GM12878 (cell line): ENCODE measurements around the gene GDE1. TPM values are rescaled to one million over a fixed set of nuclear protein-coding genes. Genes with fewer than 3 reads are reported as not detected.

Experiments
- ATAC-seq: fragments of 200-7000 bp; cut with Tn5 transposase; 3 replicates; pipeline ENCODE4 v1.9.1; 2020; ENCODE audit warnings: mild to moderate bottlenecking, moderate library complexity
- BruUV-seq: library from RNA; stranded (reverse); fragments of 400-500 nt; replicated peaks from 2 replicates; lab custom pipeline; 2021; lab: Mats Ljungman, UMichigan
- CTCF ChIA-PET: fragments of 300-600 bp; sonication (Branson Sonifier 250); formaldehyde crosslinking; extraction: SDS; loops from one replicate; lab custom pipeline; 2021; ENCODE audit warnings: inconsistent platforms; lab: Yijun Ruan, JAX
- POLR2A ChIA-PET: fragments of 350-600 bp; formaldehyde crosslinking; extraction: SDS; loops from one replicate; lab custom pipeline; 2021; ENCODE audit warnings: inconsistent platforms; lab: Charles Lee
- RAD21 ChIA-PET: fragments of 300-600 bp; sonication (Branson Sonifier 250); formaldehyde crosslinking; loops from one replicate; lab custom pipeline; 2023; ENCODE audit warnings: antibody characterized with exemption; ENCODE audit not compliant: unreplicated experiment; lab: Charles Lee
- SMC1A ChIA-PET: fragments of 300-600 bp; sonication (Branson Sonifier 250); formaldehyde crosslinking; loops from one replicate; lab custom pipeline; 2023; ENCODE audit not compliant: unreplicated experiment, uncharacterized antibody; lab: Charles Lee
- DNase-seq: peaks from one replicate; pipeline ENCODE4 v3.0.0-alpha.2; 2011; ENCODE audit warnings: low read depth, low spot score
- FAIRE-seq: peaks from 3 replicates; lab custom pipeline; 2011; peaks lifted over from hg19 to GRCh38; lab: Jason Lieb, UNC
- H2AFZ ChIP-seq: 2 replicates; pipeline ENCODE4 v1.6.0; 2011; ENCODE audit warnings: low read depth, low read length, control low read depth; ENCODE audit not compliant: control insufficient read depth
- H3K27ac ChIP-seq: 2 replicates; pipeline ENCODE4 v1.5.1; 2011; ENCODE audit warnings: control low read depth; ENCODE audit not compliant: control insufficient read depth, insufficient read depth
- H3K27me3 ChIP-seq, 2 experiments: replicated peaks in 1 of 2; 2 replicates each; pipeline versions ENCODE4 v1.6.0 to v1.6.1; 2011; ENCODE audit warnings: low read length in 1 of 2; ENCODE audit not compliant: control insufficient read depth in 2 of 2, insufficient read depth in 2 of 2
- H3K36me3 ChIP-seq, 2 experiments: 2 replicates each; pipeline ENCODE4 v1.5.1; 2011; ENCODE audit warnings: low read length in 1 of 2; ENCODE audit not compliant: control insufficient read depth in 2 of 2, insufficient read depth in 2 of 2
- H3K4me1 ChIP-seq: 2 replicates; pipeline ENCODE4 v1.6.1; 2011; ENCODE audit warnings: mild to moderate bottlenecking, low read length, moderate library complexity, mixed read lengths; ENCODE audit not compliant: control insufficient read depth, insufficient read depth
- H3K4me2 ChIP-seq: 2 replicates; pipeline ENCODE4 v1.6.0; 2011; ENCODE audit warnings: control low read depth; ENCODE audit not compliant: control insufficient read depth, insufficient read depth
- H3K4me3 ChIP-seq: fragments of 200-600 bp; sonication (generic); 2 replicates; pipeline ENCODE4 v1.5.1; 2016
- H3K79me2 ChIP-seq: 2 replicates; pipeline ENCODE4 v1.6.0; 2011; ENCODE audit warnings: low read length; ENCODE audit not compliant: control insufficient read depth, insufficient read depth
- H3K9ac ChIP-seq: 2 replicates; pipeline ENCODE4 v1.8.0; 2011; ENCODE audit warnings: low read length, control low read depth, mixed read lengths; ENCODE audit not compliant: control insufficient read depth, insufficient read depth
- H3K9me3 ChIP-seq: replicated peaks from 3 replicates; pipeline ENCODE4 v1.5.1; 2011; ENCODE audit warnings: mild to moderate bottlenecking, low read length; ENCODE audit not compliant: control insufficient read depth, insufficient read depth
- H4K20me1 ChIP-seq: 2 replicates; pipeline ENCODE4 v1.6.0; 2011; ENCODE audit not compliant: control insufficient read depth, insufficient read depth
- CBX5 ChIP-seq: sonication (generic); IDR thresholded peaks from 2 replicates; pipeline ENCODE4 v1.6.1; 2016; ENCODE audit warnings: low read depth, moderate library complexity, mild to moderate bottlenecking, inconsistent platforms
- NFYB ChIP-seq: IDR thresholded peaks from 2 replicates; pipeline ENCODE4 v1.6.1; 2011; ENCODE audit warnings: low read depth, mild to moderate bottlenecking, low read length, improper control_type of control experiment, moderate library complexity; ENCODE audit not compliant: insufficient read depth
- WGBS: methylation state at CpG from one replicate; pipeline ENCODE4 v1.1.6; 2016; ENCODE audit warnings: low lambda C conversion rate; ENCODE audit not compliant: insufficient replicate concordance, insufficient coverage; ENCODE audit errors: missing lambda C conversion rate; 5-methylcytosine and 5-hydroxymethylcytosine counted together
- in situ Hi-C: fragments of 300-500 bp; cut with MboI; formaldehyde crosslinking; loops from 9 replicates; pipeline ENCODE4 v1.14.3; 2018; ENCODE audit warnings: mixed read lengths
- intact Hi-C: fragments of 100-400 bp; cut with micrococcal nuclease; formaldehyde crosslinking; loops from one replicate; pipeline ENCODE4 v1.14.2; 2022; ENCODE audit not compliant: unreplicated experiment
- polyA plus RNA-seq, 11 experiments: library from polyadenylated mRNA; depleted of rRNA in 4 of 11; unstranded in 6 of 11; stranded (reverse) in 5 of 11; fragments of >200 nt; fragmentation: Nextera tagmentation in 4 of 11; fragmentation: Illumina TruSeq in 1 of 11; extraction: Ambion mirVana in 4 of 11; extraction: Trizol in 1 of 11; gene quantifications; 1 replicate in 1 of 11; 2 replicates in 10 of 11; pipeline versions ENCODE4 v1.2.1 to v1.2.3, GENCODE V29; 2011 to 2016; ENCODE audit warnings: inconsistent platforms in 2 of 11, missing spikeins in 2 of 11, low read depth in 1 of 11
- total RNA-seq, 4 experiments: library from RNA; depleted of rRNA in 3 of 4; stranded (reverse); fragments of >200 nt in 3 of 4; fragmentation: Illumina TruSeq in 1 of 4; extraction: Trizol in 1 of 4; gene quantifications; 2 replicates each; pipeline versions ENCODE4 v1.2.1 to v1.2.3, GENCODE V29; 2013 to 2021

The GDE1 gene
- total and polyA plus RNA-seq, 10 of the 15 experiments (the other 5 are each of a cell fraction or from before 2014, with no cell fraction given): 14.8 to 31.8 (median 21.0) TPM

- no peak for DNase-seq
- in situ Hi-C loops (no loop called here), intact Hi-C loops (no loop called here)
- Histone ChIP-seq H4K20me1 (no peaks in the 10 kb centered on the region), H3K4me2 (no peak overlapping the region), H3K4me1 (no peaks in the 10 kb centered on the region), H3K27ac (no peak overlapping the region), H3K4me3 (no peak overlapping the region), H3K9me3 (no peaks in the 10 kb centered on the region), H3K79me2 (no peaks in the 10 kb centered on the region), H3K27me3 (no peaks in the 10 kb centered on the region), H3K36me3 (no peaks in the 10 kb centered on the region), H3K9ac (no peak overlapping the region), H2AFZ (no peak overlapping the region)
- RAD21 ChIA-PET: no interaction called here
- POLR2A ChIA-PET: no interaction called here
- no TSS peak for BruUV-seq
- SMC1A ChIA-PET: no interaction called here
- FAIRE-seq: no peak
- CTCF ChIA-PET: no interaction called here
- TF ChIP-seq CBX5 (no peak), NFYB (0 out of 2 replicates have a peak, but pooled peaks have one; percentile 23)
- 74% methylated on average over 9 of the region's 9 CpGs for WGBS
- ATAC-seq: no peak
These were observed 63.0 kb downstream of the GDE1 start for GRCh38 chr16:19458722-19459379.

Other genes with a start within 250 kb of the GDE1 start
- not detected in 2 replicates for gene CLEC19A, start 236.4 kb downstream of the GDE1 start, total RNA-seq (2014; rRNA removed)
- not detected in 2 replicates for gene CLEC19A, start 236.4 kb downstream of the GDE1 start, total RNA-seq (2014; rRNA removed; fragmentation: Illumina TruSeq; extraction: Trizol)
- not detected in 2 replicates for gene CLEC19A, start 236.4 kb downstream of the GDE1 start, total RNA-seq (2021)
- gene CLEC19A, start 236.4 kb downstream of the GDE1 start, polyA plus RNA-seq (2011; rRNA removed): not detected in 2 replicates
- gene CLEC19A, start 236.4 kb downstream of the GDE1 start, polyA plus RNA-seq (2014; fragmentation: Illumina TruSeq; extraction: Trizol): 0.03 TPM in 1 of 2 replicates, not detected in the other
- not detected for gene CLEC19A, start 236.4 kb downstream of the GDE1 start, polyA plus RNA-seq (2014; fragmentation: Nextera tagmentation; extraction: Ambion mirVana)
- 0.03 TPM in 1 of 2 replicates, not detected in the other for gene CLEC19A, start 236.4 kb downstream of the GDE1 start, polyA plus RNA-seq (2014; rRNA removed)
- gene CLEC19A, start 236.4 kb downstream of the GDE1 start, polyA plus RNA-seq (2016; fragmentation: Nextera tagmentation; extraction: Ambion mirVana): not detected
- gene TMC5, start 104.2 kb downstream of the GDE1 start, total RNA-seq (2014; rRNA removed): 0.27 TPM in 1 of 2 replicates, not detected in the other
- gene TMC5, start 104.2 kb downstream of the GDE1 start, total RNA-seq (2014; rRNA removed; fragmentation: Illumina TruSeq; extraction: Trizol): not detected in 2 replicates
- 0.19 TPM in 1 of 2 replicates, not detected in the other for gene TMC5, start 104.2 kb downstream of the GDE1 start, total RNA-seq (2021)
- gene TMC5, start 104.2 kb downstream of the GDE1 start, polyA plus RNA-seq (2011; rRNA removed): 0.01 TPM in 1 of 2 replicates, not detected in the other
- 0.04 TPM in 1 of 2 replicates, not detected in the other for gene TMC5, start 104.2 kb downstream of the GDE1 start, polyA plus RNA-seq (2014; fragmentation: Illumina TruSeq; extraction: Trizol)
- under 1 TPM; 0.07 to 0.08 TPM for gene TMC5, start 104.2 kb downstream of the GDE1 start, polyA plus RNA-seq (2014; fragmentation: Nextera tagmentation; extraction: Ambion mirVana)
- not detected in 2 replicates for gene TMC5, start 104.2 kb downstream of the GDE1 start, polyA plus RNA-seq (2014; rRNA removed)
- gene TMC5, start 104.2 kb downstream of the GDE1 start, polyA plus RNA-seq (2016; fragmentation: Nextera tagmentation; extraction: Ambion mirVana): under 1 TPM in 1 of 2 experiments, not detected in 1; 0.10 TPM
- 24.3 and 26.8 TPM in 2 replicates for gene CCP110, start 1.8 kb upstream of the GDE1 start, total RNA-seq (2014; rRNA removed)
- 28.2 and 29.3 TPM in 2 replicates for gene CCP110, start 1.8 kb upstream of the GDE1 start, total RNA-seq (2014; rRNA removed; fragmentation: Illumina TruSeq; extraction: Trizol)
- 18.7 and 25.1 TPM in 2 replicates for gene CCP110, start 1.8 kb upstream of the GDE1 start, total RNA-seq (2021)
- gene CCP110, start 1.8 kb upstream of the GDE1 start, polyA plus RNA-seq (2011; rRNA removed): 34.7 and 50.9 TPM in 2 replicates
- 32.8 and 37.3 TPM in 2 replicates for gene CCP110, start 1.8 kb upstream of the GDE1 start, polyA plus RNA-seq (2014; fragmentation: Illumina TruSeq; extraction: Trizol)
- 1 to 10 TPM; 6.4 to 7.9 TPM for gene CCP110, start 1.8 kb upstream of the GDE1 start, polyA plus RNA-seq (2014; fragmentation: Nextera tagmentation; extraction: Ambion mirVana)
- 18.6 and 19.6 TPM in 2 replicates for gene CCP110, start 1.8 kb upstream of the GDE1 start, polyA plus RNA-seq (2014; rRNA removed)
- 10 to 100 TPM; 35.0 to 38.1 TPM for gene CCP110, start 1.8 kb upstream of the GDE1 start, polyA plus RNA-seq (2016; fragmentation: Nextera tagmentation; extraction: Ambion mirVana)
- gene VPS35L, start 33.6 kb upstream of the GDE1 start, total RNA-seq (2014; rRNA removed): 22.1 and 22.5 TPM in 2 replicates
- gene VPS35L, start 33.6 kb upstream of the GDE1 start, total RNA-seq (2014; rRNA removed; fragmentation: Illumina TruSeq; extraction: Trizol): 27.3 and 27.8 TPM in 2 replicates
- 35.7 and 42.3 TPM in 2 replicates for gene VPS35L, start 33.6 kb upstream of the GDE1 start, total RNA-seq (2021)
- 14.9 TPM in 2 replicates for gene VPS35L, start 33.6 kb upstream of the GDE1 start, polyA plus RNA-seq (2011; rRNA removed)
- gene VPS35L, start 33.6 kb upstream of the GDE1 start, polyA plus RNA-seq (2014; fragmentation: Illumina TruSeq; extraction: Trizol): 34.3 and 34.4 TPM in 2 replicates
- gene VPS35L, start 33.6 kb upstream of the GDE1 start, polyA plus RNA-seq (2014; fragmentation: Nextera tagmentation; extraction: Ambion mirVana): 10 to 100 TPM; 15.2 to 20.2 TPM
- 23.6 and 24.8 TPM in 2 replicates for gene VPS35L, start 33.6 kb upstream of the GDE1 start, polyA plus RNA-seq (2014; rRNA removed)
- 10 to 100 TPM; 43.6 to 44.1 TPM for gene VPS35L, start 33.6 kb upstream of the GDE1 start, polyA plus RNA-seq (2016; fragmentation: Nextera tagmentation; extraction: Ambion mirVana)
- 13.8 and 16.8 TPM in 2 replicates for gene KNOP1, start 196.1 kb upstream of the GDE1 start, total RNA-seq (2014; rRNA removed)
- gene KNOP1, start 196.1 kb upstream of the GDE1 start, total RNA-seq (2014; rRNA removed; fragmentation: Illumina TruSeq; extraction: Trizol): 32.1 and 36.0 TPM in 2 replicates
- 27.0 and 29.7 TPM in 2 replicates for gene KNOP1, start 196.1 kb upstream of the GDE1 start, total RNA-seq (2021)
- 19.8 and 28.3 TPM in 2 replicates for gene KNOP1, start 196.1 kb upstream of the GDE1 start, polyA plus RNA-seq (2011; rRNA removed)
- 47.2 and 50.3 TPM in 2 replicates for gene KNOP1, start 196.1 kb upstream of the GDE1 start, polyA plus RNA-seq (2014; fragmentation: Illumina TruSeq; extraction: Trizol)
- 10 to 100 TPM; 35.1 to 46.4 TPM for gene KNOP1, start 196.1 kb upstream of the GDE1 start, polyA plus RNA-seq (2014; fragmentation: Nextera tagmentation; extraction: Ambion mirVana)
- gene KNOP1, start 196.1 kb upstream of the GDE1 start, polyA plus RNA-seq (2014; rRNA removed): 28.1 and 28.5 TPM in 2 replicates
- 10 to 100 TPM; 30.6 to 33.5 TPM for gene KNOP1, start 196.1 kb upstream of the GDE1 start, polyA plus RNA-seq (2016; fragmentation: Nextera tagmentation; extraction: Ambion mirVana)
- gene IQCK, start 196.2 kb upstream of the GDE1 start, total RNA-seq (2014; rRNA removed): 2.0 and 2.5 TPM in 2 replicates
- 0.83 and 2.2 TPM in 2 replicates for gene IQCK, start 196.2 kb upstream of the GDE1 start, total RNA-seq (2014; rRNA removed; fragmentation: Illumina TruSeq; extraction: Trizol)
- 2.0 and 3.1 TPM in 2 replicates for gene IQCK, start 196.2 kb upstream of the GDE1 start, total RNA-seq (2021)
- 1.8 and 2.2 TPM in 2 replicates for gene IQCK, start 196.2 kb upstream of the GDE1 start, polyA plus RNA-seq (2011; rRNA removed)
- 2.2 and 2.3 TPM in 2 replicates for gene IQCK, start 196.2 kb upstream of the GDE1 start, polyA plus RNA-seq (2014; fragmentation: Illumina TruSeq; extraction: Trizol)
- 1 to 10 TPM; 1.5 to 4.2 TPM for gene IQCK, start 196.2 kb upstream of the GDE1 start, polyA plus RNA-seq (2014; fragmentation: Nextera tagmentation; extraction: Ambion mirVana)
- 1.0 and 1.5 TPM in 2 replicates for gene IQCK, start 196.2 kb upstream of the GDE1 start, polyA plus RNA-seq (2014; rRNA removed)
- 1 to 10 TPM; 3.0 to 3.2 TPM for gene IQCK, start 196.2 kb upstream of the GDE1 start, polyA plus RNA-seq (2016; fragmentation: Nextera tagmentation; extraction: Ambion mirVana)